Heart right ventricle (tissue), 16 donors: ENCODE results near the gene PPFIA1. TPM values are rescaled to one million over a fixed set of nuclear protein-coding genes. Genes with fewer than 3 reads are reported as not detected.
A peak's percentile ranks its signal among the peaks of the same experiment; 100 is the strongest.
"Not testable (repeated sequence)": the region's sequence is repeated elsewhere in the genome, so short reads cannot be mapped to it uniquely, and the experiment has no call there.

Source experiments
- ATAC-seq, 8 donors: fragments of 200-7000 bp; cut with Tn5 transposase; one replicate each; pipeline ENCODE4 v1.9.1; 2020; ENCODE audit warnings: mild to moderate bottlenecking in 8 of 8, moderate library complexity in 8 of 8, moderate number of reproducible peaks in 1 of 8
- DNase-seq, 2 donors: peaks; one replicate each; pipeline ENCODE4 v3.0.0-alpha.2; 2020
- H3K27ac ChIP-seq, 10 donors: fragments of 200-600 bp; sonication (generic) in 2 of 10; one replicate each; pipeline versions ENCODE4 v1.5.0 to v1.8.0; 2020 to 2022; ENCODE audit warnings: mild to moderate bottlenecking in 3 of 10
- H3K27me3 ChIP-seq, 7 donors: fragments of 200-600 bp; one replicate each; pipeline ENCODE4 v1.8.0; 2021 to 2022; ENCODE audit warnings: mild to moderate bottlenecking in 2 of 7
- H3K36me3 ChIP-seq, 9 donors: fragments of 200-600 bp; sonication (generic) in 1 of 9; one replicate each; pipeline versions ENCODE4 v1.5.0 to v1.8.0; 2020 to 2022; ENCODE audit warnings: mild to moderate bottlenecking in 2 of 9
- H3K4me1 ChIP-seq, 9 donors: fragments of 200-600 bp; sonication (generic) in 1 of 9; one replicate each; pipeline versions ENCODE4 v1.5.0 to v1.8.0; 2020 to 2022; ENCODE audit warnings: mild to moderate bottlenecking in 4 of 9
- H3K4me3 ChIP-seq, 10 donors: fragments of 200-600 bp; sonication (generic) in 2 of 10; one replicate each; pipeline versions ENCODE4 v1.5.0 to v1.8.0; 2020 to 2022; ENCODE audit warnings: mild to moderate bottlenecking in 7 of 10, moderate library complexity in 2 of 10
- H3K9me3 ChIP-seq, 11 donors: fragments of 200-600 bp in 10 of 11; sonication (generic) in 2 of 11; one replicate each; pipeline versions ENCODE4 v1.5.0 to v1.8.0; 2013 to 2022; ENCODE audit warnings: mild to moderate bottlenecking in 2 of 11, control low read depth in 1 of 11, moderate library complexity in 1 of 11
- CTCF ChIP-seq, 9 donors: fragments of 200-600 bp; sonication (generic) in 2 of 9; IDR thresholded peaks; one replicate each; pipeline versions ENCODE4 v1.5.0 to v1.8.0; 2021 to 2022; ENCODE audit warnings: antibody characterized with exemption in 9 of 9, mild to moderate bottlenecking in 5 of 9, moderate library complexity in 1 of 9
- WGBS, 2 donors: extraction: QIAGEN DNeasy Blood & Tissue Kit; methylation state at CpG; one replicate each; pipeline ENCODE4 v1.1.7; 2013; ENCODE audit warnings: inconsistent platforms in 1 of 2; 5-methylcytosine and 5-hydroxymethylcytosine counted together
- intact Hi-C, 10 donors: fragments of 100-400 bp; cut with DNase I; formaldehyde crosslinking; loops; one replicate each; pipeline versions ENCODE4 v1.11.1 to v1.14.2; 2022
- polyA plus RNA-seq, 2 donors: library from polyadenylated mRNA; stranded (reverse); fragments of 200-250 nt; gene quantifications; one replicate each; pipeline ENCODE4 v1.2.3, GENCODE V29; 2013
- total RNA-seq, 10 donors: library from RNA; stranded (reverse); fragmentation: NEBNext Ultra II Directional in 3 of 10; extraction: Animal tissue kit (Norgen Biotek cat#: 25700) in 3 of 10; gene quantifications; one replicate each; pipeline versions ENCODE4 v1.2.1 to v1.2.4, GENCODE V29; 2021 to 2023
- donor health status: Arrhythmogenic right ventricular cardiomyopathy.
- donor health status: ischemic (EF 13 %, LVEDD 7.1; RV severe dilation, severe dysfunction).
- donor health status: healthy with polysubstance abuse.
- donor health status: DM: no; HTN: yes; CAD: no.
- donor health status: DM: no; HTN: no; CAD: no.
- donor health status: ischemic (EF 25% LVEDD 6.9; RV normal size, moderate dysfunction).
- donor health status: ischemic (EF 25% LVEDD 5.7; RV mildly dilated, moderate dysfunction).
- donor health status: healthy.
- donor health status: DM: yes; HTN: yes; CAD: no.
- donor health status: Ischemic cardiomyopathy.
- donor health status: ischemic (EF 35%, LVEDD 5.7; RV mildly dilated, moderate dysfunction).
- donor health status: nonischemic (EF 11% LVEDD 7.7; RV severe dilation, severe dysfunction).
- donor health status: DM: yes; HTN: yes; CAD: no.
- donor health status: PGD.
- donor health status: ischemic (EF 29% LVEDD 5.4; RV normal size, mild dysfunction).
- donor health status: nonischemic (EF 23%, LVEDD 6.1; RV moderate dilation, normal function).

Gene PPFIA1
- total and polyA plus RNA-seq, 12 donors = 14.0 to 57.2 (median 39.0) TPM

- Histone ChIP-seq H3K27ac (no peak overlapping the region), H3K36me3 (peaks cover 0 to 66% (median 14%) of the 10 kb centered on the region in 9 donors), H3K9me3 (no peaks in the 10 kb centered on the region), H3K4me1 (no peaks in the 10 kb centered on the region), H3K27me3 (peaks cover 0 to 11% (median 0%) of the 10 kb centered on the region in 7 donors), H3K4me3 (no peak overlapping the region)
- WGBS, 2 donors = 89% methylated on average over 18 of the region's 18 CpGs
- intact Hi-C loops = no loop called here
- no peak for TF ChIP-seq CTCF (IDR thresholded peaks at IDR 0.05)
- DNase-seq (no peak), ATAC-seq (peak in 2 of 8 donors; percentile 18 to 33)
Measured at GRCh38 chr11:70384566-70385152, 114.2 kb downstream of the PPFIA1 start.

GRCh38 chr11:70387564-70387963 lies 117.1 kb downstream of the PPFIA1 start:
- H3K4me1 ChIP-seq = no peaks in the 10 kb centered on the region
- 97 to 98% methylated on average over 4 of the region's 4 CpGs for WGBS, 2 donors
- peaks cover 0 to 37% (median 14%) of the 10 kb centered on the region in 9 donors for H3K36me3 ChIP-seq
- H3K27ac ChIP-seq = no peak overlapping the region
- DNase-seq (no peak), ATAC-seq (no peak)
- H3K4me3 ChIP-seq = no peak overlapping the region
- peaks cover 0 to 40% (median 0%) of the 10 kb centered on the region in 7 donors for H3K27me3 ChIP-seq
- TF ChIP-seq CTCF (IDR thresholded peaks at IDR 0.05) = no peak
- no peaks in the 10 kb centered on the region for H3K9me3 ChIP-seq
- intact Hi-C loops = no loop called here

GRCh38 chr11:70389201-70389600 lies 118.7 kb downstream of the PPFIA1 start:
- intact Hi-C loops = no loop called here
- Histone ChIP-seq H3K4me1 (no peaks in the 10 kb centered on the region), H3K36me3 (peaks cover 0 to 20% (median 11%) of the 10 kb centered on the region in 9 donors), H3K4me3 (no peak overlapping the region), H3K9me3 (no peaks in the 10 kb centered on the region), H3K27me3 (peaks cover 0 to 57% (median 0%) of the 10 kb centered on the region in 7 donors), H3K27ac (no peak overlapping the region)
- ATAC-seq = no peak
- TF ChIP-seq CTCF (IDR thresholded peaks at IDR 0.05) = no peak
- no peak for DNase-seq
- 79 to 90% methylated on average over 6 of the region's 6 CpGs for WGBS, 2 donors

GRCh38 chr11:70390882-70391281 lies 120.4 kb downstream of the PPFIA1 start:
- H3K27me3 ChIP-seq = peaks cover 0 to 74% (median 0%) of the 10 kb centered on the region in 7 donors
- not testable (repeated sequence) for H3K4me1 ChIP-seq, H3K27ac ChIP-seq, H3K4me3 ChIP-seq, H3K9me3 ChIP-seq, ATAC-seq, DNase-seq
- peaks cover 0 to 12% (median 0%) of the 10 kb centered on the region in 9 donors for H3K36me3 ChIP-seq
- intact Hi-C loops = loop anchor here in 1 of 10 donors (10.0 kb wide), 1 partner anchor 116 kb away; the partner anchor contains the start of gene PPFIA1
- 92 to 94% methylated on average over 7 of the region's 7 CpGs for WGBS, 2 donors
